Measurements from ENCODE around the gene CCR7. TPM values are rescaled to one million over a fixed set of nuclear protein-coding genes. Genes with fewer than 3 reads are reported as not detected.

Gene CCR7
- total RNA-seq, 1 donor from 2014 or later: under 0.01 TPM

- DNase-seq (ENCODE audit: low read depth in 2 of 2): peak; percentile 45 to 81
Observed at GRCh38 chr17:40536295-40537171, 28.7 kb downstream of the CCR7 start.

DNA sequence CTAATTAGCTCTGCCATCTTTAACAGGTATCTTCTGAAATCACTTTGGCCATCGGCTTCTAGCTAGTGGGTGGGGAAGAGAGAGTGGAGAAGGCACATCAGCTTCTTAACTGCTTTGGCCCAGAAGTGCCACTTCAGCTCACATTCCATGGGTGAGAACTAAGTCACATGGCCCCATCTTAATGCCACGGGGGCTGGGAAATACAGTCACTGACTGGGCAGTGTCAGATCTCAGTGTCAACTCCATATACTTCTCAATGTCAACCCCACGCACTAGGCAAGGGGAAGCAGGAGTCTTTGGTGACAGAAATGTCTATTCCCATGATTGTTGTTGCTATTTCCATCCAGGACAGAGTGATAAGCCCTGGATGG, 29.4 kb downstream of the CCR7 start:
- DNase-seq (ENCODE audit: low read depth in 2 of 2): no peak

DNA sequence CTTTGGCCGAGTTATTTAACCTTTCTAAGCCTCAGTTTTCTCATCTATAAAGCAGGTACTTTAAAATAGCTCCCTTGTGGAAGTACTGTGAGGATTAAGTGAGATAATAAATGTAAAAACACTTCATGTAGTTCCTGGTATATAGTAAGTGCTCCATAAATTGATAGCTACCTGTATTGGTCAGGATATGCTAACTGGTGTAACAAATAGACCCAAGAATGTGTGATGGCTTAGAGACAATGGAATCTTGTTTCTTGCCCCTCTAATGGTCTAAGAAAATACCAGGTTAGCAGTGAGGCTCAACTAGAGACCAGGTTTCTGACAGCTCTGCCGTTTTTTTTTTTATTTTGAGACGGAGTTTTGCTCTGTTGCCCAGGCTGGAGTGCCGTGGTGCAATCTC, 29.8 kb downstream of the CCR7 start:
- no peak for DNase-seq (ENCODE audit: low read depth in 2 of 2)

GRCh38 chr17:40534371-40535189, 30.7 kb downstream of the CCR7 start:
- DNase-seq (ENCODE audit: low read depth in 2 of 2): no peak

- no peak for DNase-seq (ENCODE audit: low read depth in 2 of 2)
Observed at GRCh38 chr17:40533896-40534295, 31.4 kb downstream of the CCR7 start.

DNA sequence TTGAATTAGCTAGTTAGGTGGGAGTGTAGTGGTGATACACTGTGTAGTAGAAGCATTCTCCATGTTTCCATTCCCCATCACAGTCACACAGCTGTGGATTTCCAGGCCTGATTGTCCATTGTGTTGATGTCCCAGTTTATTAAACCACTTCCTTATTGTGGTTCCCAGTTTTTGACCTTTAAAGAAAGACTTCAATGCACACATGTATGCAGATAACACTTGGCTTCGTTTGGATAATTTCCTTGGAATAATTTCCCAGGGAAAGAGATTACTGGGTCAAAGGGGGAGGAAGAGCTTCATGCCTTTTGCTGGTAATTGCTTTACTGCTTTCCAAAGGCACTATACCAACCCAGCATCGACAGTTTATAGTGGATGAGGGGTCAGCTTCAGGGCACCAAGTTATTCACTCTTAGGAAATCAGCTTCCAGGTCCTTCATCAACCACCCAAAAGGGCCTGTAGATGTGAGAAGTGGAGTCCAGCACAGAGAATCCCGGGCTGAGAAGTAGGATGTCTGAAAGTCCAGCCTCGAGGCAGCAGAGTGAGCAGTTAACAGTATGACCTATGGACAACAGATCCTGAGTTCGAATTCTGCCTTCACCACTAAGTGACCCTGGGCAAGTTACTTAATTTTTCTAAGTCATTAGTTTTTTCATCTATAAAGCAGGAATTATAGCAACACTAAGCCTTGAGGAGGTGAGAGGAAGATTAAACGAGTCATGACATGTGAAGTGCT, 32.6 kb downstream of the CCR7 start:
- DNase-seq (ENCODE audit: low read depth in 2 of 2): peak in 1 of 2 donors; percentile 87

- DNase-seq (ENCODE audit: low read depth in 2 of 2): no peak
Observed at GRCh38 chr17:40531051-40531991, 34.0 kb downstream of the CCR7 start.

DNA sequence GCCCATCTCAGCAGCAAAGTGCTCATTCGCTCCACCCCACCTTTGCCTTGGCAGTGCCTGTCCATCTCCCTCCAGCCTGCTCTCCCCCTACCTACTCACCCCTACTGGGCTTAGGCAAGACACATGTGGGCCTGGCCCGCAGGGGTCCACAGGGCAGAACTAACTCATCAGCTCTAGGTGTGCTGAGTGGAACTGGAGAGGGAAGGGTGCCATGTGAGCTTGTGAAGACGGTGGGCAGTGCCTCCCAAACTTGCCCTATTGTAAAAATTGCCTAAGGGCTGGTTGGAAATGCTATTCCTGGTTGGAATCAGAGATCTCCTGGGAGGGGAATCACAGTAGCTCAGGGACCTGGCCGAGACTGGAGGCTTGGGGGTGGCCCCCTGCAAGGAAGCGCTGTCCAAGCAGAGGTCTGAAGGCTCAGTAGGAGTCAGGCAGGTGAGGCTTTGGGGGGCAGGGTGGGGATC, 34.7 kb downstream of the CCR7 start:
- DNase-seq (ENCODE audit: low read depth in 2 of 2): no peak

DNA sequence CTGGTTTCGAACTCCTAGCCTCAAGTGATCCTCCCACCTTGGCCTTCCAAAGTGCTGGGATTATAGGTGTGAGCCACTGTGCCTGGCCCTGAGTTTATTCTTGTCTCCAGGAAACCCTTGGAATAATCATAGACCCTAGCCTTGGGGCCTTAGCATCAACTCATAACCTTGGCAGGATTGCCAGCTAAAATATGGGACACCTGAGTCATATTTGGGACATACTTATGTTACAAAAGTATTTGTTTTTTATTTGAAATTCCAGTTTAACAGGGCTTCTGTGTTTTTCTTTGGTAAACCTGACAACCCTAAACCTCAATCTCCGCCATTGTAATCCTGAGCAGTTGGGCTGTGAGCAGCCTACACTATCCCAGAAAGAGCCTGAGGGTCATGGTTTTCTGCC, 35.3 kb downstream of the CCR7 start:
- no peak for DNase-seq (ENCODE audit: low read depth in 2 of 2)

- DNase-seq (ENCODE audit: low read depth in 2 of 2): no peak
Observed at GRCh38 chr17:40528692-40529417, 36.4 kb downstream of the CCR7 start.

GRCh38 chr17:40526668-40527067, 38.6 kb downstream of the CCR7 start:
- DNase-seq (ENCODE audit: low read depth in 2 of 2): no peak

DNA sequence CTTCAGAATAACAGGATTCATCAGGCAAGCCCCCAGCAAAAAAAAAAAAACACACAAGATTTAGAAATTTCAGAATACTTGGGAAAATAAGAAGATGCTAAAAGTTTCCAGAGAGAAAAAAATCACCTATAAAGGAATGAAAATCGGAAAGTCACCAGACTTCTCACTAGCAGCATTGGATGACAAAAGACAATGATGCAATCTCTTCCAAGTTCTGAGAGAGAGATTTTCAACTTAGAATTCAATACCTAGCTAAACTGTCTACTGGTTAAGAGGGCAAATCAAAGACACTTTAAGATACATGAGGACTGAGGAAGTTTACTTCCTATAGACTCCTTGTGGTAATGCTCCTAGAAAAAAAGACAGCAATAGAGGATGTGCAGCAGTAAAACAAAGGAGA, 40.0 kb downstream of the CCR7 start:
- no peak for DNase-seq (ENCODE audit: low read depth in 2 of 2)

DNA sequence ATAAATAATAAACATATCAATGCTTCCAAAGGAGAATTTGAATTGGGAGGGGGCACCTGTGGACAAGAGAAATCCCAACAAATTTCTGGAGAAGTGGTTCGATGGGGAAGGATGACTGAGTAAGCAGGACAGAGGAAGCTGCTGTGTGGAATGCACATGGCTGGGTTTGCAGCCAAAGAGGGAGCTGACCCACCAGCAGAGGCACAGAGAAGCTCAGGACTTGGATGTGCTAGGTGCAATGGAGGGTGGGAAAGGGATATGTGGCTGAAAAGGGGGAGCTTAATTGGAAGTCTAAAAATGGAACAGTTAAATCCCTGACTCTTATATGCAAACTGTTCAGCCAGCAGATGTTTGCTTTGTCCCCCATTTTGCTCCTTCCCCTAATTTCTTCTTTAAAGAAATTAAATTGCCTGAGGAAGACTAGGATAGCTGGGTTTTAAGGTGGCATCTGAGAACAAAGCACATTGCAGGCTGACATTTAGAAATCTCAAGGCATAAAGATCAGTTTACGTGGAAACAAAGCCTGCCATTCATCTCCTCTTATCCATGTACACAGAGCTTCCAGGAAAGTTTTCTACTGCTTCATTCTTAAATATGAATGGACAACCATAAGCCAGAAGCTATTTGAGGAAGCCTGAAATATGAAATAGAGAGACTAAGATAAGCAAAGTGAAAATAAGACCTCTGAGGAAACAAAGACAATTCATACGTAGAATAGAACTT, 40.9 kb downstream of the CCR7 start:
- no peak for DNase-seq (ENCODE audit: low read depth in 2 of 2)

DNA sequence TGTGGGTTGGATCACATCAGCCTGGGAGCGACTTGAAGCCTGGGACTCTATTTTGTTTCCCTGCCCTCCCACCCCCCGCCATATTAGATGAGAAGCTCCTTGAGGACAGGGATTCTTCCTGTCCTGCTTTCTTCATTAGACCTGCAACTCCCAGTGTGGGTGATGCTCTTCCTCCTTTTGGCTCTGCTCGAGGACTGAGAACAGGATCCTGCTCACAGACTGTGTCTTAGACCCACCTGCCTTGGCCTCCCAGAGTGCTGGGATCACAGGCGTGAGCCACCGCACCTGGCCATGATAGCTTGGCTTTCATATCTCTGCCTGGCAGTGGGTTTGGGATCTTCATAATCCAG, 42.3 kb downstream of the CCR7 start:
- no peak for DNase-seq (ENCODE audit: low read depth in 2 of 2)

- DNase-seq (ENCODE audit: low read depth in 2 of 2): no peak
Observed at GRCh38 chr17:40522250-40522960, 42.9 kb downstream of the CCR7 start.

- no peak for DNase-seq (ENCODE audit: low read depth in 2 of 2)
Observed at GRCh38 chr17:40520991-40521453, 44.2 kb downstream of the CCR7 start.

GRCh38 chr17:40519089-40519775, 46.0 kb downstream of the CCR7 start:
- no peak for DNase-seq (ENCODE audit: low read depth in 2 of 2)

Data from dermis microvascular lymphatic vessel endothelial cell (primary cell).